Measurements from ENCODE around the gene UXS1. TPM values are rescaled to one million over a fixed set of nuclear protein-coding genes. Genes with fewer than 3 reads are reported as not detected.

The UXS1 gene
- total and polyA plus RNA-seq, 9 of the 15 experiments (the other 6 are each of a cell fraction or from before 2014, with no cell fraction given): 5.8 to 25.8 (median 15.0) TPM

- Histone ChIP-seq H3K9me1 (ENCODE audit: control insufficient read depth, insufficient read depth, low read length) (no peaks in the 10 kb centered on the region), H2AFZ (ENCODE audit: low read depth, low read length) (no peak overlapping the region; the same call in 1 of the 2 replicates), H3K9ac (ENCODE audit: insufficient read depth in 1 of 2, low read depth in 2 of 2, low read length in 2 of 2) (peak overlapping the region in 1 of 2 experiments; percentile 12; a peak in 2 of 4 replicates), H3K4me1 (replicated peaks in 1 of 2; ENCODE audit: control insufficient read depth in 2 of 2, insufficient read depth in 2 of 2, low read length in 2 of 2) (peaks cover 13 to 25% of the 10 kb centered on the region in 2 experiments; a peak in 4 of 5 replicates), H3K27me3 (ENCODE audit: control insufficient read depth in 2 of 2, insufficient read depth in 2 of 2, low read length in 2 of 2) (no peaks in the 10 kb centered on the region), H3K4me3 (no peak overlapping the region), H3K79me2 (ENCODE audit: control insufficient read depth, insufficient read depth, low read length) (0 out of 3 replicates have a peak, but pooled peaks cover 2% of the 10 kb centered on the region), H3K4me2 (ENCODE audit: insufficient read depth, low read length) (peak overlapping the region; percentile 9; the same call in 1 of the 2 replicates), H3K27ac (ENCODE audit: extremely low read depth, low read depth, low read length) (peak overlapping the region; percentile 78; the same call in 2 of the 3 replicates), H3K9me3 (replicated peaks; ENCODE audit: control insufficient read depth, insufficient read depth, low read depth, low read length) (no peaks in the 10 kb centered on the region), H4K20me1 (replicated peaks; ENCODE audit: control insufficient read depth, insufficient read depth, low read length) (peaks cover 18% of the 10 kb centered on the region; the same call in 1 of the 2 replicates), H3K36me3 (ENCODE audit: control insufficient read depth, insufficient read depth, low read length) (peaks cover 54% of the 10 kb centered on the region)
- ChIA-PET POLR2A (interaction anchor here (0.5 to 1.2 kb wide), 4 partner anchors 10 to 446 kb away, joined by 3 to 6 read pairs (median 4); no protein-coding TSS in a partner anchor), CTCF (ENCODE audit: low intra/inter-chr PET ratio) (no interaction called here)
- in situ Hi-C loops (cut with MboI) (no loop called here), intact Hi-C loops (cut with micrococcal nuclease) (loop anchor here (5.0 kb wide), 1 partner anchor 77 kb away; the partner anchor contains the start of gene UXS1)
- ATAC-seq: peak; percentile 99
- peak; percentile 67 to 89 (median 78) for DNase-seq (ENCODE audit: extremely low read depth in 1 of 4, low spot score in 3 of 4)
- WGBS (ENCODE audit: insufficient coverage, low coverage, missing lambda C conversion rate): 0% methylated on average over 2 of the region's 2 CpGs
- peak; percentile 100 for FAIRE-seq
- no TSS peak for BruUV-seq (replicated peaks)
- TF ChIP-seq MAFF (IDR thresholded peaks at IDR 0.05; ENCODE audit: low read length) (peak; percentile 90), HINFP (tag; conservative IDR thresholded peaks at IDR 0.05; ENCODE audit: low read depth) (no peak), ARID2 (IDR thresholded peaks at IDR 0.05) (no peak), CCAR2 (IDR thresholded peaks at IDR 0.05; ENCODE audit: low read depth, low read length) (no peak), PRPF4 (IDR thresholded peaks at IDR 0.05; ENCODE audit: insufficient read depth, low read depth, low read length, poor library complexity, severe bottlenecking) (no peak), MAZ (CRISPR knock-in tag; conservative IDR thresholded peaks at IDR 0.05 in 1 of 2, IDR thresholded peaks at IDR 0.05 in 1 of 2) (peak in 1 of 2 experiments; percentile 51; a peak in 1 of 4 replicates), CC2D1A (IDR thresholded peaks at IDR 0.05) (no peak), PHF20 (IDR thresholded peaks at IDR 0.05; ENCODE audit: partially characterized antibody) (no peak), ZBTB26 (CRISPR knock-in tag; IDR thresholded peaks at IDR 0.05) (no peak), STAG1 (CRISPR knock-in tag; IDR thresholded peaks at IDR 0.05; ENCODE audit: borderline replicate concordance) (no peak), EP300 (IDR thresholded peaks at IDR 0.05; ENCODE audit: low read length) (no peak; the same call in 1 of the 2 replicates), ZNF75A (CRISPR knock-in tag; IDR thresholded peaks at IDR 0.05) (no peak), THAP12 (CRISPR knock-in tag; IDR thresholded peaks at IDR 0.05) (no peak), E4F1 (CRISPR knock-in tag; IDR thresholded peaks at IDR 0.05; ENCODE audit: borderline replicate concordance) (no peak)
Observed at GRCh38 chr2:106115250-106115649, 78.9 kb downstream of the UXS1 start.

Data from K562 (cell line).